ENCODE results near the gene RAPGEF3. TPM values are rescaled to one million over a fixed set of nuclear protein-coding genes. Genes with fewer than 3 reads are reported as not detected.

RAPGEF3 gene
- total and polyA plus RNA-seq, 2 of the 13 experiments (the other 11 are each of a cell fraction or from before 2014, with no cell fraction given): 0.07 TPM

DNA sequence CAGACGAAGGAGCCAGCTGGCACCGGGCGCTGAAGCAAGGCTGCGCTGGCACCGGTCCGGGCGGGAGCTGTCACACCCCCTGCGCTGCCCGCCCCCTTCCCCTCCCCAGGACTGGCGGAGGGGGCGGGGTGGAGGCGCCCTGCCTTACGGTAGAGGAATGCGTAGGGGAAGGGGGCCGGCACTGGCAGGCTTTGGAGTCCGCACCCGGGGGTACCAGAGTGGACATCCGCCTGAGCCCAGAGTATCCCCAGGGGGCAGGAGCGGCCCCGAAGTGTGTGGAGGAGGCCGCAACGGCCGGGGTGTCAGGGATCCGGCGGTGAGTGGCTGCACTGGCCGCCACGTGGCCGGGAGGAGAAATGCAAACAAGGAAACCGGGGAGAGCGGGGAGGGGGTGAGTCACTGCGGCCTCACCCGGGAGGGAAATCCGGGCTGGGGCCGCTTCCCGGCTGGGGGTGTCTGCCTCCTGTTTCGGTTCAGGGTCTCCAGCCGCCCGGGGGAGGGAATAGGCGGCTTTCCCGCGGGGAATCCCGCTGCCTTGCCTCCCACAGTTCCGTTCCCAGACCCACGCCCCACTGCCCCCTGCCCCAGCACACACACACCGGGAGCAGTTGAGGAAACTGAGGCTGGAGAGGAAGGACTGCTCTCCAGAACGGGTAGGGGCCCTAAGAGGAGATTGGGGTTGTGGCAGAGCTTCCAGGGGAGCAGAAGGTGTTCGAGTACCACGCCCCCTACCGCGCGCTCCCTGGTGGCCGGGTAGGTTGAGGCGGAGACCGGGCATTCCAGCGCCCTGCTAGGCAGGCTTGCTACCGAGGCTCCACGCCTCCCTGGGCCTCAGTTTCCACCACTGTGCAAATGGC lies at the start of gene RAPGEF3 (continued):
- TF ChIP-seq, protein P1, sequence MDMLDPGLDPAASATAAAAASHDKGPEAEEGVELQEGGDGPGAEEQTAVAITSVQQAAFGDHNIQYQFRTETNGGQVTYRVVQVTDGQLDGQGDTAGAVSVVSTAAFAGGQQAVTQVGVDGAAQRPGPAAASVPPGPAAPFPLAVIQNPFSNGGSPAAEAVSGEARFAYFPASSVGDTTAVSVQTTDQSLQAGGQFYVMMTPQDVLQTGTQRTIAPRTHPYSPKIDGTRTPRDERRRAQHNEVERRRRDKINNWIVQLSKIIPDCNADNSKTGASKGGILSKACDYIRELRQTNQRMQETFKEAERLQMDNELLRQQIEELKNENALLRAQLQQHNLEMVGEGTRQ (IDR thresholded peaks at IDR 0.05; ENCODE audit: low read depth, low read length): peak; percentile 39
- TF ChIP-seq, protein P1 (CRISPR knock-in tag; IDR thresholded peaks at IDR 0.05; ENCODE audit: borderline replicate concordance): peak; percentile 71; the same call in 1 of the 2 replicates
- TF ChIP-seq NR3C1 (CRISPR knock-in tag; IDR thresholded peaks at IDR 0.05): no peak
- TF ChIP-seq, protein P2, sequence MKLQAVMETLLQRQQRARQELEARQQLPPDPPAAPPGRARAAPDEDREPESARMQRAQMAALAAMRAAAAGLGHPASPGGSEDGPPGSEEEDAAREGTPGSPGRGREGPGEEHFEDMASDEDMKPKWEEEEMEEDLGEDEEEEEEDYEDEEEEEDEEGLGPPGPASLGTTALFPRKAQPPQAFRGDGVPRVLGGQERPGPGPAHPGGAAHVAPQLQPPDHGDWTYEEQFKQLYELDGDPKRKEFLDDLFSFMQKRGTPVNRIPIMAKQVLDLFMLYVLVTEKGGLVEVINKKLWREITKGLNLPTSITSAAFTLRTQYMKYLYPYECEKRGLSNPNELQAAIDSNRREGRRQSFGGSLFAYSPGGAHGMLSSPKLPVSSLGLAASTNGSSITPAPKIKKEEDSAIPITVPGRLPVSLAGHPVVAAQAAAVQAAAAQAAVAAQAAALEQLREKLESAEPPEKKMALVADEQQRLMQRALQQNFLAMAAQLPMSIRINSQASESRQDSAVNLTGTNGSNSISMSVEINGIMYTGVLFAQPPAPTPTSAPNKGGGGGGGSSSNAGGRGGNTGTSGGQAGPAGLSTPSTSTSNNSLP (IDR thresholded peaks at IDR 0.05; ENCODE audit: low read depth, low read length): no peak
- no peak for TF ChIP-seq HOXA7 (CRISPR knock-in tag; IDR thresholded peaks at IDR 0.05)
- no peak for TF ChIP-seq ZNF383 (CRISPR knock-in tag; IDR thresholded peaks at IDR 0.05; ENCODE audit: borderline replicate concordance)
- TF ChIP-seq, protein P3, sequence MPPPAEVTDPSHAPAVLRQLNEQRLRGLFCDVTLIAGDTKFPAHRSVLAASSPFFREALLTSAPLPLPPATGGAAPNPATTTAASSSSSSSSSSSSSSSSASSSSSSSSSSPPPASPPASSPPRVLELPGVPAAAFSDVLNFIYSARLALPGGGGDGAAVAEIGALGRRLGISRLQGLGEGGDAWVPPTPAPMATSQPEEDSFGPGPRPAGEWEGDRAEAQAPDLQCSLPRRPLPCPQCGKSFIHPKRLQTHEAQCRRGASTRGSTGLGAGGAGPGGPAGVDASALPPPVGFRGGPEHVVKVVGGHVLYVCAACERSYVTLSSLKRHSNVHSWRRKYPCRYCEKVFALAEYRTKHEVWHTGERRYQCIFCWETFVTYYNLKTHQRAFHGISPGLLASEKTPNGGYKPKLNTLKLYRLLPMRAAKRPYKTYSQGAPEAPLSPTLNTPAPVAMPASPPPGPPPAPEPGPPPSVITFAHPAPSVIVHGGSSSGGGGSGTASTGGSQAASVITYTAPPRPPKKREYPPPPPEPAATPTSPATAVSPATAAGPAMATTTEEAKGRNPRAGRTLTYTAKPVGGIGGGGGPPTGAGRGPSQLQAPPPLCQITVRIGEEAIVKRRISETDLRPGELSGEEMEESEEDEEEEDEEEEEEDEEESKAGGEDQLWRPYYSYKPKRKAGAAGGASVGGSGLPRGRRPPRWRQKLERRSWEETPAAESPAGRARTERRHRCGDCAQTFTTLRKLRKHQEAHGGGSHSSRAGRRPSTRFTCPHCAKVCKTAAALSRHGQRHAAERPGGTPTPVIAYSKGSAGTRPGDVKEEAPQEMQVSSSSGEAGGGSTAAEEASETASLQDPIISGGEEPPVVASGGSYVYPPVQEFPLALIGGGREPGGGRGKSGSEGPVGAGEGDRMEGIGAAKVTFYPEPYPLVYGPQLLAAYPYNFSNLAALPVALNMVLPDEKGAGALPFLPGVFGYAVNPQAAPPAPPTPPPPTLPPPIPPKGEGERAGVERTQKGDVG (CRISPR knock-in tag; IDR thresholded peaks at IDR 0.05; ENCODE audit: borderline replicate concordance): no peak
- TF ChIP-seq AGO2 (optimal IDR thresholded peaks at IDR 0.05; ENCODE audit: low read depth, low read length): no peak
- TF ChIP-seq KMT2A (CRISPR knock-in tag; IDR thresholded peaks at IDR 0.05): no peak
- TF ChIP-seq, protein P4, sequence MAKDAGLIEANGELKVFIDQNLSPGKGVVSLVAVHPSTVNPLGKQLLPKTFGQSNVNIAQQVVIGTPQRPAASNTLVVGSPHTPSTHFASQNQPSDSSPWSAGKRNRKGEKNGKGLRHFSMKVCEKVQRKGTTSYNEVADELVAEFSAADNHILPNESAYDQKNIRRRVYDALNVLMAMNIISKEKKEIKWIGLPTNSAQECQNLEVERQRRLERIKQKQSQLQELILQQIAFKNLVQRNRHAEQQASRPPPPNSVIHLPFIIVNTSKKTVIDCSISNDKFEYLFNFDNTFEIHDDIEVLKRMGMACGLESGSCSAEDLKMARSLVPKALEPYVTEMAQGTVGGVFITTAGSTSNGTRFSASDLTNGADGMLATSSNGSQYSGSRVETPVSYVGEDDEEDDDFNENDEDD (CRISPR knock-in tag; IDR thresholded peaks at IDR 0.05; ENCODE audit: borderline replicate concordance): peak; percentile 32; the same call in 1 of the 2 replicates
- no peak for TF ChIP-seq TOPORS (CRISPR knock-in tag; IDR thresholded peaks at IDR 0.05)
- no peak for TF ChIP-seq ONECUT2 (CRISPR knock-in tag; IDR thresholded peaks at IDR 0.05)
- no peak for TF ChIP-seq SOX6 (IDR thresholded peaks at IDR 0.05)
- TF ChIP-seq SOX6 (CRISPR knock-in tag; IDR thresholded peaks at IDR 0.05): no peak; the same call in 1 of the 2 replicates
- peak; percentile 70 for TF ChIP-seq KDM2A (CRISPR knock-in tag; IDR thresholded peaks at IDR 0.05; ENCODE audit: borderline replicate concordance, low read depth)
- TF ChIP-seq, protein P5, sequence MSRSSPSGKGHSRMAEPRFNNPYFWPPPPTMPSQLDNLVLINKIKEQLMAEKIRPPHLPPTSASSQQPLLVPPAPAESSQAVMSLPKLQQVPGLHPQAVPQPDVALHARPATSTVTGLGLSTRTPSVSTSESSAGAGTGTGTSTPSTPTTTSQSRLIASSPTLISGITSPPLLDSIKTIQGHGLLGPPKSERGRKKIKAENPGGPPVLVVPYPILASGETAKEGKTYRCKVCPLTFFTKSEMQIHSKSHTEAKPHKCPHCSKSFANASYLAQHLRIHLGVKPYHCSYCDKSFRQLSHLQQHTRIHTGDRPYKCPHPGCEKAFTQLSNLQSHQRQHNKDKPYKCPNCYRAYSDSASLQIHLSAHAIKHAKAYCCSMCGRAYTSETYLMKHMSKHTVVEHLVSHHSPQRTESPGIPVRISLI (CRISPR knock-in tag; IDR thresholded peaks at IDR 0.05; ENCODE audit: borderline replicate concordance): no peak
- no peak for TF ChIP-seq ZFP36L2 (CRISPR knock-in tag; IDR thresholded peaks at IDR 0.05)
- TF ChIP-seq ZNF143 (CRISPR knock-in tag; IDR thresholded peaks at IDR 0.05): no peak
